HUES48 (cell line): ENCODE measurements around the gene FHIT.

Experiments
- H3K27ac ChIP-seq: one replicate; pipeline ENCODE4 v1.7.0; 2013; ENCODE audit warnings: low read depth, low read length, inconsistent platforms
- H3K27me3 ChIP-seq: 2 replicates; pipeline ENCODE4 v1.6.1; 2013; ENCODE audit warnings: mild to moderate bottlenecking, low read length; ENCODE audit not compliant: control insufficient read depth, insufficient read depth
- H3K36me3 ChIP-seq: 2 replicates; pipeline ENCODE4 v1.6.1; 2013; ENCODE audit warnings: low read length; ENCODE audit not compliant: control insufficient read depth, insufficient read depth
- H3K4me1 ChIP-seq: 2 replicates; pipeline ENCODE4 v1.6.1; 2013; ENCODE audit warnings: mild to moderate bottlenecking, low read length; ENCODE audit not compliant: control insufficient read depth, insufficient read depth
- H3K4me3 ChIP-seq: 2 replicates; pipeline ENCODE4 v1.5.1; 2013; ENCODE audit warnings: mild to moderate bottlenecking, low read depth, low read length
- H3K9ac ChIP-seq: 2 replicates; pipeline ENCODE4 v1.6.1; 2013; ENCODE audit warnings: mild to moderate bottlenecking, low read depth, low read length, moderate library complexity
- H3K9me3 ChIP-seq: 2 replicates; pipeline ENCODE4 v1.6.1; 2013; ENCODE audit warnings: low read length; ENCODE audit not compliant: control insufficient read depth, insufficient read depth

The FHIT gene

GRCh38 chr3:60774617-60775016 lies 476.6 kb downstream of the FHIT start:
- Histone ChIP-seq H3K27me3 (no peaks in the 10 kb centered on the region), H3K9ac (no peak overlapping the region), H3K9me3 (peaks cover 34% of the 10 kb centered on the region), H3K27ac (no peak overlapping the region), H3K4me3 (no peak overlapping the region), H3K4me1 (peaks cover 36% of the 10 kb centered on the region), H3K36me3 (no peaks in the 10 kb centered on the region)

- H3K27ac ChIP-seq = peak overlapping the region; percentile 50
These were observed 478.7 kb downstream of the FHIT start for GRCh38 chr3:60772584-60772983.

GRCh38 chr3:60771766-60772165 lies 479.5 kb downstream of the FHIT start:
- Histone ChIP-seq H3K27ac (no peak overlapping the region), H3K27me3 (no peaks in the 10 kb centered on the region), H3K4me1 (peaks cover 36% of the 10 kb centered on the region), H3K9ac (no peak overlapping the region), H3K9me3 (peaks cover 27% of the 10 kb centered on the region), H3K4me3 (no peak overlapping the region), H3K36me3 (no peaks in the 10 kb centered on the region)

More at GRCh38 chr3:60772584-60772983, 478.7 kb downstream of the FHIT start:
- Histone ChIP-seq H3K27me3 (no peaks in the 10 kb centered on the region), H3K9me3 (peaks cover 27% of the 10 kb centered on the region), H3K9ac (no peak overlapping the region), H3K4me1 (peaks cover 36% of the 10 kb centered on the region), H3K4me3 (no peak overlapping the region), H3K36me3 (no peaks in the 10 kb centered on the region)

- peaks cover 36% of the 10 kb centered on the region for H3K4me1 ChIP-seq
- no peaks in the 10 kb centered on the region for H3K27me3 ChIP-seq
- peaks cover 16% of the 10 kb centered on the region for H3K9me3 ChIP-seq
- no peak overlapping the region for H3K27ac ChIP-seq
- no peaks in the 10 kb centered on the region for H3K36me3 ChIP-seq
- H3K9ac ChIP-seq = no peak overlapping the region
- H3K4me3 ChIP-seq = no peak overlapping the region
These were observed 480.7 kb downstream of the FHIT start for GRCh38 chr3:60770532-60770931.

GRCh38 chr3:60767536-60767935 lies 483.7 kb downstream of the FHIT start:
- H3K9ac ChIP-seq = no peak overlapping the region

GRCh38 chr3:60765776-60766175 lies 485.5 kb downstream of the FHIT start:
- Histone ChIP-seq H3K9ac (no peak overlapping the region), H3K36me3 (no peaks in the 10 kb centered on the region), H3K27me3 (no peaks in the 10 kb centered on the region), H3K4me3 (no peak overlapping the region), H3K27ac (no peak overlapping the region), H3K4me1 (peaks cover 13% of the 10 kb centered on the region), H3K9me3 (no peaks in the 10 kb centered on the region)

More at GRCh38 chr3:60767536-60767935, 483.7 kb downstream of the FHIT start:
- Histone ChIP-seq H3K4me3 (no peak overlapping the region), H3K9me3 (no peaks in the 10 kb centered on the region), H3K27ac (no peak overlapping the region), H3K4me1 (peaks cover 24% of the 10 kb centered on the region), H3K36me3 (no peaks in the 10 kb centered on the region), H3K27me3 (no peaks in the 10 kb centered on the region)

GRCh38 chr3:60764870-60765269 lies 486.4 kb downstream of the FHIT start:
- Histone ChIP-seq H3K9me3 (no peaks in the 10 kb centered on the region), H3K4me3 (no peak overlapping the region), H3K27me3 (no peaks in the 10 kb centered on the region), H3K27ac (no peak overlapping the region), H3K4me1 (peaks cover 10% of the 10 kb centered on the region), H3K36me3 (no peaks in the 10 kb centered on the region), H3K9ac (no peak overlapping the region)

- H3K4me3 ChIP-seq = no peak overlapping the region
- no peaks in the 10 kb centered on the region for H3K36me3 ChIP-seq
- no peaks in the 10 kb centered on the region for H3K27me3 ChIP-seq
- H3K9ac ChIP-seq = no peak overlapping the region
- peaks cover 10% of the 10 kb centered on the region for H3K4me1 ChIP-seq
- no peaks in the 10 kb centered on the region for H3K9me3 ChIP-seq
- H3K27ac ChIP-seq = no peak overlapping the region
These were observed 491.1 kb downstream of the FHIT start for GRCh38 chr3:60760145-60760544.

GRCh38 chr3:60759439-60759838 lies 491.8 kb downstream of the FHIT start:
- H3K4me3 ChIP-seq = no peak overlapping the region

GRCh38 chr3:60758831-60759230 lies 492.4 kb downstream of the FHIT start:
- no peak overlapping the region for H3K9ac ChIP-seq
- H3K4me1 ChIP-seq = peaks cover 10% of the 10 kb centered on the region
- no peaks in the 10 kb centered on the region for H3K9me3 ChIP-seq
- H3K4me3 ChIP-seq = no peak overlapping the region
- H3K27me3 ChIP-seq = no peaks in the 10 kb centered on the region
- H3K36me3 ChIP-seq = no peaks in the 10 kb centered on the region
- H3K27ac ChIP-seq = no peak overlapping the region

More at GRCh38 chr3:60759439-60759838, 491.8 kb downstream of the FHIT start:
- Histone ChIP-seq H3K9me3 (no peaks in the 10 kb centered on the region), H3K9ac (no peak overlapping the region), H3K36me3 (no peaks in the 10 kb centered on the region), H3K27me3 (no peaks in the 10 kb centered on the region), H3K4me1 (peaks cover 10% of the 10 kb centered on the region), H3K27ac (no peak overlapping the region)

- Histone ChIP-seq H3K9ac (no peak overlapping the region), H3K27ac (no peak overlapping the region), H3K4me1 (peaks cover 10% of the 10 kb centered on the region), H3K4me3 (no peak overlapping the region), H3K27me3 (no peaks in the 10 kb centered on the region), H3K36me3 (no peaks in the 10 kb centered on the region), H3K9me3 (no peaks in the 10 kb centered on the region)
These were observed 493.1 kb downstream of the FHIT start for GRCh38 chr3:60758171-60758570.

- H3K4me3 ChIP-seq = no peak overlapping the region
- no peaks in the 10 kb centered on the region for H3K27me3 ChIP-seq
- H3K36me3 ChIP-seq = no peaks in the 10 kb centered on the region
- H3K4me1 ChIP-seq = peaks cover 10% of the 10 kb centered on the region
- H3K9me3 ChIP-seq = no peaks in the 10 kb centered on the region
- H3K9ac ChIP-seq = no peak overlapping the region
- no peak overlapping the region for H3K27ac ChIP-seq
These were observed 493.5 kb downstream of the FHIT start for GRCh38 chr3:60757724-60758123.
